Stimulated activated CD8-positive, alpha-beta memory T cell treated with anti-CD3 and anti-CD28 coated beads, Interleukin-15, amount 100 ng/mL, for 24 hours (primary cell): ENCODE data around the gene DUS3L.

Experiments used
- DNase-seq: peaks from one replicate; pipeline ENCODE4 v3.0.0-alpha.2; 2020; ENCODE audit warnings: low read depth

DUS3L gene

GRCh38 chr19:5790559-5791520 is at the start of gene DUS3L:
Gene DUS3L, minus strand, starts transcription at chr19:5791163. Its CDS starts 22 bp downstream, at chr19:5791141.
- peak; percentile 93 for DNase-seq

GRCh38 chr19:5839065-5840017 is 48.4 kb upstream of the DUS3L start, which contains the start of gene FUT6:
Gene FUT6, minus strand, starts transcription at chr19:5839702. Its CDS starts 7,135 bp downstream, at chr19:5832567.
- no peak for DNase-seq

GRCh38 chr19:5838353-5839064 is 47.5 kb upstream of the DUS3L start:
- no peak for DNase-seq

GRCh38 chr19:5837761-5838352 is 46.9 kb upstream of the DUS3L start:
- no peak for DNase-seq

- DNase-seq, result no peak
Measured at GRCh38 chr19:5832527-5833216, 41.7 kb upstream of the DUS3L start.

- no peak for DNase-seq
Measured at GRCh38 chr19:5832061-5832460, 41.1 kb upstream of the DUS3L start.

- no peak for DNase-seq
Measured at GRCh38 chr19:5831159-5831558, 40.2 kb upstream of the DUS3L start.

GRCh38 chr19:5829567-5830310 is 38.8 kb upstream of the DUS3L start:
- DNase-seq, result no peak

- no peak for DNase-seq
Measured at GRCh38 chr19:5828661-5829566, 38.0 kb upstream of the DUS3L start.

- DNase-seq, result peak; percentile 90
Measured at GRCh38 chr19:5827891-5828660, 37.1 kb upstream of the DUS3L start.

GRCh38 chr19:5827342-5827890 is 36.5 kb upstream of the DUS3L start:
- DNase-seq, result no peak

- DNase-seq, result no peak
Measured at GRCh38 chr19:5826531-5827341, 35.8 kb upstream of the DUS3L start.

- no peak for DNase-seq
Measured at GRCh38 chr19:5825178-5825577, 34.2 kb upstream of the DUS3L start.

- no peak for DNase-seq
Measured at GRCh38 chr19:5824751-5825150, 33.8 kb upstream of the DUS3L start.

GRCh38 chr19:5823579-5824281 is 32.8 kb upstream of the DUS3L start:
- no peak for DNase-seq

- DNase-seq, result no peak
Measured at GRCh38 chr19:5822181-5822844, 31.4 kb upstream of the DUS3L start.
